ENCODE measurements around the gene ZNF254.
"Not testable (repeated sequence)": the region's sequence is repeated elsewhere in the genome, so short reads cannot be mapped to it uniquely, and the experiment has no call there.

The ZNF254 gene

DNA sequence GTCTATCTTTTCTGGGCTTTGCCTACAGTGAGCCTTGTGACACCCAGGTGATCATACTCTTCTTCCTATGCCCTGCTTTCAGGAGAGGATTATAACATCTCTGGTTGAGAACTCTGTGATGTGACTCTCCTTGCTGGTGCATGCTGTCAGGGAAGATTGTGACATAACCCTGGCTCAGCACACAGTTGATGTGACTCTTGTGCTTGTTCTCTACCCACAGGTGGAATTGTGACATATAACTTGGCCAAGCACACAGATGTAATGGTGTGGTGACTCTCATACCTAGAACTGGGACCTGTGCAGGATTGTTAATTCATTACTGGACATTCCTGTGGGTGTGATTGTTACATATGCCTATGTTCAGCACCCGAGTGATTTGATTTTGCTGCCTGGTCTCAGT is 21.7 kb upstream of the ZNF254 start:
- no peaks in the 10 kb centered on the region for H3K4me1 ChIP-seq
- H3K4me3 ChIP-seq, result no peak overlapping the region
- peaks cover 65 to 98% (median 84%) of the 10 kb centered on the region in 11 experiments for H3K36me3 ChIP-seq
- TF ChIP-seq Cebpa-rat (IDR thresholded peaks at IDR 0.05), result no peak
- no peak overlapping the region for H3K27ac ChIP-seq
- no peaks in the 10 kb centered on the region for H3K27me3 ChIP-seq
- no peaks in the 10 kb centered on the region for H3K9me3 ChIP-seq (replicated peaks in 1 of 11)
- H3K4me2 ChIP-seq, result no peak overlapping the region
- H4K20me1 ChIP-seq, result peaks cover 0 to 5% (median 0%) of the 10 kb centered on the region in 11 experiments; a peak in 2 of 22 replicates
- H3K9ac ChIP-seq, result no peak overlapping the region

DNA sequence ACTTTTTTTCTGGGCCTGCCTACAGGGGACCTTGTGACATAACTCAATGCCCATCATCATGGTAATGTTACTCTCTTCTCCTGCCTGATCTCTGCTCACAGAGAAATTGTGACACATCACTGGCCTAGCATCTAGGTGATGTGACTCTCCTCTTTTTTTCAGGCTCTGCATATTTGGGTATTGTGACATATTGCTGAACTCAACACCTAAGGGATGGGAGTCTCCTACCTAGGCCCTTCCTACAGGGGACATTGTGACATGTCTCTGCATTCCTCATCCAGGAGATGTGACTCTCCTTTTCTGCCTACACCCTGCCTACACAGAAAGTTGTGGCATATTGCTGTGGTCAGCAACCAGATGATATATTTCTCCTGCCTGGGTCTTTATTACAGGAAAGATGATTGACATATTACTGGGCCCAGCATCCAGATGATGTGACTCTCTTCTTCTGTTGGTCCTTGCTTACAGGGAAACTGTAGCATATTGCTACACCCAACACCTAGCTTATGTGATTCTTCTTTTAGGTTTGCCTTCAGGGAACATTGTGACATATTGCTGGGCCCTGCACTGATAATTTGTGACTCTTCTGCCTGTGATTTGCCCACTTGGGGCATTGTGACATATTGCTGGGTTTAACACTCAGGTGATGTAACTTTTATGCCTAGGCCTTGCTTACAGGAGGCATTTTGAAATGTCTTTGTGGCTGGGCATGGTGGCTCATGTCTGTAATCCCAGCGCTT is 21.0 kb upstream of the ZNF254 start:
- Histone ChIP-seq H4K20me1 (peaks cover 0 to 5% (median 0%) of the 10 kb centered on the region in 11 experiments; a peak in 2 of 22 replicates), H3K9me3 (replicated peaks in 1 of 11) (no peaks in the 10 kb centered on the region), H3K27ac (no peak overlapping the region), H3K4me1 (no peaks in the 10 kb centered on the region), H3K4me2 (no peak overlapping the region), H3K27me3 (no peaks in the 10 kb centered on the region), H3K9ac (no peak overlapping the region), H3K4me3 (no peak overlapping the region), H3K36me3 (peaks cover 65 to 98% (median 84%) of the 10 kb centered on the region in 11 experiments)
- no peak for TF ChIP-seq Cebpa-rat (IDR thresholded peaks at IDR 0.05)

DNA sequence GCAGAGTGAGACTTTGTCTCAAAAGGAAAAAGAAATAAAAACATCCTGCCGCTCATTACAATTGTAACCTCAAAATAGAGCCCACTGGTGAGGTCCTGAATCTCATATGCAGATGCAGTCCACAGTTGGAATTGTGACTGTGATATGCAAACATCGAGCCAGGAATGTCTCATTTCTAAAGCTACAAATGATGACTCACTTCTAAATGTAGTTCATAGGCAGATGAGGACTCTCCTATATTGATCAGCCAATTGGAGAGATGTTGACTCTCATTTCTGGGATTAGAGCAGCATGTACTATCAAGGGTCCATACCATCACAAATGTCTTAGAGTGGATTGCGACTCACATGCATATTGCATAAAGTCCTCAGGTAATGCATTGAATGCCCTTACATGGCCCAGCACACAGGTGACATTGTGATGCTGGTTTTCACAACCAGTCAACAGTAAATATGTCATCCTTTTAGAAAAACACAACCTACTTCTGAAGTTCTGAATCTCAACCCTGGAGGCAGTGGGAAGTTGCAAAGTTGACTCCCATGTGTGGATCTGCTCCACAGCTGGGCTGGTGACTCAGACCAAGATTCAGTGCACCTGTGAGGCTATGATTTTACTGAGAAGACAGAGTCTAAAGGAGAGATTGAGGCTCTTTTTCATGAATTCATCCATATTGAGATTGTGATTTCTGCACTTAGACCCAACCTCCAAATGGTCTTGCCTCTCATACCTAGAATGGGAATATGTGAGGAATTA is 16.9 kb upstream of the ZNF254 start:
- Histone ChIP-seq H3K9ac (no peak overlapping the region), H3K36me3 (peaks cover 86 to 98% (median 96%) of the 10 kb centered on the region in 11 experiments), H3K9me3 (replicated peaks in 1 of 11) (peaks cover 5 to 30% (median 21%) of the 10 kb centered on the region in 11 experiments; a peak in 17 of 22 replicates), H3K4me1 (no peaks in the 10 kb centered on the region), H3K4me2 (no peak overlapping the region), H3K4me3 (no peak overlapping the region), H4K20me1 (peaks cover 0 to 3% (median 0%) of the 10 kb centered on the region in 11 experiments; a peak in 1 of 22 replicates), H3K27ac (no peak overlapping the region), H3K27me3 (no peaks in the 10 kb centered on the region)
- no peak for TF ChIP-seq Cebpa-rat (IDR thresholded peaks at IDR 0.05)

DNA sequence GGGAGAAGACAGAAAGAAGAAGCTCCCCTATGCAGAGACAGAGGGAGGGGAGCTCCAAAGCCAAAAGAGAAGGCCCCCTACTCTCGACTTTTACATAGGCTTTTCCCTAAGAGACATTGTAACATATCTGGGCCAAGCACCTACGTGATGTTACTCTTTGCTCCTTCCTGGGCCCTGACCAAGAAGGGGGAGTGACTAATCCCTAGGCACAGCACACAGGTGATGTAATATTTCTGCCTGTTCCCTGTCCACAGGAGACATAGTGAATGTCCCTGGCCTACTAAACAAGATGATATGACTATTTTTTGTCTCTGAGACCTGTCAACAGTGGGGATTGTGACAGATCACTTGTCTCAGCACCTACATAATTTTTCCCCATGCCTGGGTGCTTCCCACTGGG is 15.9 kb upstream of the ZNF254 start:
- Histone ChIP-seq H3K4me1 (no peaks in the 10 kb centered on the region), H3K4me3 (no peak overlapping the region), H3K27ac (no peak overlapping the region), H3K4me2 (no peak overlapping the region), H4K20me1 (no peaks in the 10 kb centered on the region), H3K9me3 (replicated peaks in 1 of 11) (peaks cover 10 to 34% (median 27%) of the 10 kb centered on the region in 11 experiments; a peak in 18 of 22 replicates), H3K9ac (no peak overlapping the region), H3K36me3 (peaks cover 86 to 98% (median 92%) of the 10 kb centered on the region in 11 experiments), H3K27me3 (no peaks in the 10 kb centered on the region)
- no peak for TF ChIP-seq Cebpa-rat (IDR thresholded peaks at IDR 0.05)

- Histone ChIP-seq H4K20me1 (no peaks in the 10 kb centered on the region), H3K4me2 (no peak overlapping the region), H3K9me3 (replicated peaks in 1 of 11) (peaks cover 10 to 34% (median 27%) of the 10 kb centered on the region in 11 experiments; a peak in 18 of 22 replicates), H3K27me3 (no peaks in the 10 kb centered on the region), H3K4me3 (no peak overlapping the region), H3K4me1 (no peaks in the 10 kb centered on the region), H3K36me3 (peaks cover 83 to 98% (median 92%) of the 10 kb centered on the region in 11 experiments), H3K9ac (no peak overlapping the region), H3K27ac (no peak overlapping the region)
- no peak for TF ChIP-seq Cebpa-rat (IDR thresholded peaks at IDR 0.05)
These were observed 14.3 kb upstream of the ZNF254 start for GRCh38 chr19:24072720-24073119.

DNA sequence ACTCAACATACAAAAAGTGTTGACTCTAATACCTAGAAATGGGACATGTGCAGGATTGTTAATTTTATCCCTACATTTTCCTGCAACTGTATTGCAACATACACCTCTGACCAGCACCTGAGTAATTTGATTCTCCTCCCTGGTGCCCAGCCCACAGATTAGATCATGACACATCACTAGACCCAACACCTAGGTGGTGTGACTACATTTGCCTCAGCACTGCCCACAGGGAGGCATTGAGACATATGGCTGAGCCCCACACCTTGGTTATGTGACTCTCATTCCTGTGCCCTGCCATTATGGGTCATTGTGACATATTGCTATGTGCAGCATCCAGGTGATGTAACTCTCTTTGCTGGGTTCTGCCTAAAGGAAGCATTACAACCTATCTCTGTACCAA is 13.2 kb upstream of the ZNF254 start:
- no peak overlapping the region for H3K4me3 ChIP-seq
- peaks cover 10 to 34% (median 27%) of the 10 kb centered on the region in 11 experiments; a peak in 18 of 22 replicates for H3K9me3 ChIP-seq (replicated peaks in 1 of 11)
- H3K27ac ChIP-seq, result no peak overlapping the region
- no peaks in the 10 kb centered on the region for H4K20me1 ChIP-seq
- H3K27me3 ChIP-seq, result no peaks in the 10 kb centered on the region
- TF ChIP-seq Cebpa-rat (IDR thresholded peaks at IDR 0.05), result peak in 1 of 11 experiments; percentile 33; a peak in 1 of 22 replicates
- H3K9ac ChIP-seq, result no peak overlapping the region
- no peaks in the 10 kb centered on the region for H3K4me1 ChIP-seq
- no peak overlapping the region for H3K4me2 ChIP-seq
- H3K36me3 ChIP-seq, result peaks cover 82 to 98% (median 92%) of the 10 kb centered on the region in 11 experiments

DNA sequence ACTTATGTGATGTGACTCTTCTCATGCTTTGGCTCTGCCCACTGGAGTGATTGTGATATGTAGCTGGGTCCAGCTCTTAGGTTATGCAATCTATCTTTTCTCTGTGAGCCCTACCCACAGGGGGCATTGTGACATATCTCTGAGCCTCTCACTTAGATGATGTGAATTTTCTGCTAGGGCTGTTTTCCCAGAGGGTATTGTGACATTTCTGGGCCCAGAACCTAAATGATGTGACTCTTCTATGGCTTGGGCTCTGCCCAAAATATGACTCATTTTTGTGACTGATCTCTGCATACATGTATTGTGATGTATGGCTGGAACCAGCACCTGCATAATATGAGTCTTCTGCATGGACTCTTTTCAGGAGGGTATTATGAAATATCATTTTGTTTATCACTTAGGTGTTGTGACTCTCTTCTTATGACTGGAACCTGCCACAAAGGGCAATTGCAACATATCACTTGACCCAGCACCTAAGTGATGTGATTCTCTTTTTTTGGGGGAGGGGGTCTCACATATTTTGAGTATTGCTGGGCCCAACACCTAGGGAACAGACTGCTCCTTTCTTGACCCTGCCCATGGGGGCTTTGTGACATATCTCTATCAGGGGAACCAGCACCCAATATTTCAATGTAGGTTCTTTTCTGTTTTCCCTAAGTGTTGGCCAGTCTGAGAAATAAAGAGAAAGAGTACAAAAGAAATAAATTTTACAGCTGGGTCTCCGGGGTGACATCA is 12.1 kb upstream of the ZNF254 start:
- no peak overlapping the region for H3K4me2 ChIP-seq
- H3K27me3 ChIP-seq, result no peaks in the 10 kb centered on the region
- H3K27ac ChIP-seq, result no peak overlapping the region; a peak in 2 of 22 replicates
- no peak overlapping the region for H3K9ac ChIP-seq
- H3K36me3 ChIP-seq, result peaks cover 86 to 100% (median 97%) of the 10 kb centered on the region in 11 experiments
- no peak overlapping the region for H3K4me3 ChIP-seq
- H3K4me1 ChIP-seq, result no peaks in the 10 kb centered on the region
- H4K20me1 ChIP-seq, result no peaks in the 10 kb centered on the region
- peaks cover 10 to 34% (median 27%) of the 10 kb centered on the region in 11 experiments; a peak in 18 of 22 replicates for H3K9me3 ChIP-seq (replicated peaks in 1 of 11)
- peak in 3 of 11 experiments; percentile 9 to 27 (median 24); a peak in 3 of 22 replicates for TF ChIP-seq Cebpa-rat (IDR thresholded peaks at IDR 0.05)

DNA sequence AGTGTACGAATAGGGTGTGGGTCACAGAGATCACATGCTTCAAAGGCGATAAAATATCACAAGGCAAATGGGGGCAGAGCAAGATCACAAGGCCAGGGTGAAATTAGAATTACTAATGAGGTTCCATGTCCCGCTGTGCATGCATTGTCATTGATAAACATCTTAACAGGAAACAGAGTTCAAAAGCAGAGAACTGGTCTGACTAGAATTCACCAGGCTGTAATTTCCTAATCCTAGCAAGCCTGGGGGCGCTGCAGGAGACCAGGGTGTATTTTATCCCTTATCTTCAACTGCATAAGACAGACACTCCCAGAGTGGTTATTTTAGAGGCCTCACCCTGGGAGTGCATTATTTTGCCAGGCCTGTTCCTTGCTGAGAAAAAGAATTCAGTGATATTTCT is 11.5 kb upstream of the ZNF254 start:
- not testable (repeated sequence) for H3K27me3 ChIP-seq, H4K20me1 ChIP-seq, H3K4me1 ChIP-seq, H3K9ac ChIP-seq, H3K4me3 ChIP-seq, H3K27ac ChIP-seq, H3K4me2 ChIP-seq
- H3K9me3 ChIP-seq (replicated peaks in 1 of 11), result peaks cover 10 to 34% (median 27%) of the 10 kb centered on the region in 11 experiments; a peak in 18 of 22 replicates
- peaks cover 83 to 100% (median 96%) of the 10 kb centered on the region in 11 experiments for H3K36me3 ChIP-seq

GRCh38 chr19:24078680-24079079 is 8.3 kb upstream of the ZNF254 start:
- H3K27ac ChIP-seq, result no peak overlapping the region

More at GRCh38 chr19:24078680-24079079, 8.3 kb upstream of the ZNF254 start:
- TF ChIP-seq Cebpa-rat (IDR thresholded peaks at IDR 0.05), result no peak
- Histone ChIP-seq H3K4me1 (no peaks in the 10 kb centered on the region), H3K9ac (no peak overlapping the region), H3K9me3 (replicated peaks in 1 of 11) (peaks cover 10 to 20% (median 19%) of the 10 kb centered on the region in 11 experiments; a peak in 18 of 22 replicates), H3K27me3 (no peaks in the 10 kb centered on the region), H3K36me3 (peaks cover 57 to 83% (median 74%) of the 10 kb centered on the region in 11 experiments), H3K4me2 (no peak overlapping the region), H4K20me1 (no peaks in the 10 kb centered on the region), H3K4me3 (no peak overlapping the region)

All from BLaER1 treated with 17β-estradiol and CSF1 and Interleukin-3, amounts not matched to agents 10 nM and 100 nM (cell line).